ENCODE results near the gene PCMTD2.

PCMTD2 gene

DNA sequence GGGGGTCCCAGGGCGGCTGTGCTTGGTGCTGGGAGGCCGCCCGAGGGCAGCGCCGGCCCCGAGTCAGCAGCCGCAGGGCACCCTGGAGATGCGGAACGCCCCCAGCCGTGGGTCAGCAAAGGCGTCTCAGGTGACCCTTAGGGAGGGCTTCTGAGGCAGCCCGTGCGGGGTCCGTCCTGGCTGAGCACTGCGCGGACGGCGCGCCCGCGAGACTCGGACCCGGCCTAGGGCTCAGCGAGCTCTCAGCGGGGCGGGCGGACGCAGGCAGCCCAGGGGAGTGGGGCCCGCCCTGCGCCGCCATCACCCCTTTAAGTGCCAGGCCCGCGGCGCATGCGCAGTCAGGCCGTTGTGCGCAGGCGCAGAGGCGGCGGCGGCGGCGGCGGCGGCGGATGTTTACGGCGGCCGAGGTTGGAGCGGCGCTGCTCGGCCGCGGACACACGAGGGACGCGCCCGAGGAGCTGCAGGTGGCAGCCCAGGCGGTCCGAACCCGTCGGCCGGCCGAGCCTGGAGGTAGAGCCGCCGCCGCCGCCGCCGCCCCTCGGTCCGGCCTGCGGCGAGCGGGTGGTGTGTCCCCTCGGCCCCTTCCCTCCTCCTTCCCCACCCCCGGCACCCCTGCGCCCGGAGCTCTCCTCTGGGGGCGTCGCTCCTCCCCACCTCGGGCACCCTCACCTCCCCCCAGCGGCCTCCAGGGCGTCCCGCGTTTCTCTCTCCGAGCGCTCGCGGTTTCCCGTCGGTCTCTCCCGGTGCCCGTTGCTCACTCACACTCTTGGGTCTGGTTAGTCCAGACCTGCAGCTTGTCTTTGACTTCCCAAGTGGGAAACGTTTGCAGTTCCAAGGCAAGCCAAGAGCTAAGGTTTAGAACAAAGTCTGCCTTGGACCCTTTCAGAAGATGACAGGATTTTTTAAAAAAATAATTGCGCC, at the start of gene PCMTD2:
Gene PCMTD2 (plus strand): TSS at position 388 of the 921 bp plus-strand sequence. CDS start 4,218 bp downstream, outside the sequence.
- peak; percentile 80 to 83 for DNase-seq (ENCODE audit: low read depth in 2 of 2)

DNA sequence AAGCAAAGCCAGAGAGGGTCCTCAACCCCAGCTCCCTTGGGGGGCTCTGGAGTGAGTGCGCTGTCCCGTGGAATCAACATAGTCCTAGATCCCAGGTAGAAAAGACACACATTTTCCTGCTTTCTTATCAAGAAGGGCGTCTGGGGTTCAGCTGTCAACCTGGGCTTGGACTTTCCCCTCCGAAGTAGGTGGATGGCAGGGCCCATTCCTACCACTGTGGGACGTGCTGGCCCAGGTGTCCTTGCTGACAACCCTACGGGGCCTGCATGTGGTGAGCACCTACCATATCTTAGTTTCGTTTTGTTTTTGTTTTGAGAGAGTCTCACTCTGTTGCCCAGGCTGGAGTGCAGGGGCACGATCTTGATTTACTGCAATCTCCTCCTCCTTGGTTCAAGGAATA, 48.9 kb upstream of the PCMTD2 start:
- DNase-seq (ENCODE audit: low read depth in 2 of 2) = no peak

DNA sequence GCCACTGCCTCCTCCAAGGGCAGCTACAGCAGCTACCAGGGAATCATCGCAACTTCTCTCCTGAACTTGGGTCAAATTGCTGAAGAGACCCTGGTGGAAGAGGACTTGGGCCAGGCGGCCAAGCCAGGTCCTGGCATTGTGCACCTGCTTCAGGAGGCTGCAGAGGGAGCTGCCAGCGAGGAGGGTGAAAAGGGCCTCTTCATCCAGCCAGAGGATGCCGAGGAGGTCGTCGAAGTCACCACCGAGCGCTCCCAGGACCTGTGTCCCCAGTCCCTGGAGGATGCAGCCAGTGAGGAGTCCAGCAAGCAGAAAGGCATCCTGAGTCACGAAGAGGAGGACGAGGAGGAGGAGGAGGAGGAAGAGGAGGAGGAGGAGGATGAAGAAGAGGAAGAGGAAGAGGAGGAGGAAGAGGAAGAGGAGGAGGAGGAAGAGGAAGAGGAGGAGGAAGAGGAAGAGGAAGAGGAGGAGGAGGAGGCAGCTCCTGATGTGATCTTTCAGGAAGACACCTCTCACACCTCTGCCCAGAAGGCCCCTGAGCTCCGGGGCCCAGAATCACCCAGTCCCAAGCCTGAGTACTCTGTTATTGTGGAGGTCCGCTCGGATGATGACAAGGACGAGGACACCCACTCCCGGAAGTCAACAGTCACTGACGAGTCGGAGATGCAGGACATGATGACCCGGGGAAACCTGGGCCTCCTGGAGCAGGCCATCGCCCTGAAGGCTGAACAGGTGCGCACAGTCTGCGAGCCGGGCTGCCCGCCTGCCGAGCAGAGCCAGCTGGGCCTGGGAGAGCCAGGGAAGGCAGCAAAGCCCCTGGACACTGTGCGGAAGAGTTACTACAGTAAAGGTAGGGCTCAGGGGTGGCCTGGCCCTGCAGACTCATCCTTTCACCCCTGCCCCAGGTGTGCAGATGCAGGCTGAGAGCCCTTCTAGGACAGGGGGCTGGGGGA, 47.6 kb upstream of the PCMTD2 start:
- DNase-seq (ENCODE audit: low read depth in 2 of 2) = no peak

DNA sequence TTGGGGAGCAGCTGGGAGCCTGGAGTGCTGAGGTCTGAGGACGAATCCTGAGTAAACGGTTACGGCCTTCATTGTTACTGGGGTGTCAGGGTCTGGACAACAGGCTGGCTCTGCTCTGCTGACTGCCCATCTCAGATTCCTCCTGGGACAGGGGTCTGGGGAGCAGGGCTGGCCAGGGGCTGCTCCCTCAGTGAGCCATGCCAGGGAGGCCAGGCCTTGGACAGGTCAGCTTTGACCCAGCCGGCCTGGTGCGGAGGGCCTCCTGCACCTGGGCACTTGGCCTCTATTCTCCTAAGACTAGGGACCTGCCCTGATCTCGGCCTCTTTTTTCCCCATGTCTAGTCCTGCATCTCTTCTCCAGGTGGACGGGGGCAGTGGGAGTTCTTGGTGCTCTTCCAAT, 46.4 kb upstream of the PCMTD2 start:
- DNase-seq (ENCODE audit: low read depth in 2 of 2) = no peak

DNA sequence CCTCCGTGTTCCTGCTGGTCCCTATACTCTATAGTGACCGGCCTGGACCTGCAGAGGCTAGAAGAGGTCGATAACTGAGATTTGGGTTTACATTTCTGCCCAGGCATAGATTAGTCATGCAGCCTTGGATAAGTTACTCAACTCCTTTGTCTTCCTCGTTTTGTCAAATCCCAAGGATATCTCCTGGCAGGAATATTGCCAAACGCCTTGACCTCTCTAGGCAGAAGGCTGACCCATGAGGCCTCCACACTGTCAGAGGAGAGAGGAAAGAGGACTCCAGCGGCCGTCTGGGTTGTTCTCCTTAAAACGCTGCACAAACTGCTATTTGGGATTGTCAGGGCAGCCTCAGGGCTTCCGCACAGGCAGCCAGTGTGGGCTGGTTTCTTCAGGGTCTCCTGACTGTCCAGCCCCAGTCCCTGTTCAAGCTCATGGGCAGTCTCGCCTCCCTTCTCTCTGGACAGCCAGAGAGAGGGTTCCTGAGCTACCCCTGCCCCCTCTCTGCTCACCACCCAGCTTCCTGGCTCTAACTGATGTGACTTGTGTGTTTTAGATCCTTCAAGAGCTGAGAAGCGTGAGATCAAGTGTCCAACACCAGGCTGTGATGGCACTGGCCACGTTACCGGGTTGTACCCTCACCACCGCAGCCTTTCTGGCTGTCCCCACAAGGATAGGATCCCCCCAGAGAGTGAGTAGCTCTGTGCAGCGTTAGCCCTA, 44.7 kb upstream of the PCMTD2 start:
- no peak for DNase-seq (ENCODE audit: low read depth in 2 of 2)

DNA sequence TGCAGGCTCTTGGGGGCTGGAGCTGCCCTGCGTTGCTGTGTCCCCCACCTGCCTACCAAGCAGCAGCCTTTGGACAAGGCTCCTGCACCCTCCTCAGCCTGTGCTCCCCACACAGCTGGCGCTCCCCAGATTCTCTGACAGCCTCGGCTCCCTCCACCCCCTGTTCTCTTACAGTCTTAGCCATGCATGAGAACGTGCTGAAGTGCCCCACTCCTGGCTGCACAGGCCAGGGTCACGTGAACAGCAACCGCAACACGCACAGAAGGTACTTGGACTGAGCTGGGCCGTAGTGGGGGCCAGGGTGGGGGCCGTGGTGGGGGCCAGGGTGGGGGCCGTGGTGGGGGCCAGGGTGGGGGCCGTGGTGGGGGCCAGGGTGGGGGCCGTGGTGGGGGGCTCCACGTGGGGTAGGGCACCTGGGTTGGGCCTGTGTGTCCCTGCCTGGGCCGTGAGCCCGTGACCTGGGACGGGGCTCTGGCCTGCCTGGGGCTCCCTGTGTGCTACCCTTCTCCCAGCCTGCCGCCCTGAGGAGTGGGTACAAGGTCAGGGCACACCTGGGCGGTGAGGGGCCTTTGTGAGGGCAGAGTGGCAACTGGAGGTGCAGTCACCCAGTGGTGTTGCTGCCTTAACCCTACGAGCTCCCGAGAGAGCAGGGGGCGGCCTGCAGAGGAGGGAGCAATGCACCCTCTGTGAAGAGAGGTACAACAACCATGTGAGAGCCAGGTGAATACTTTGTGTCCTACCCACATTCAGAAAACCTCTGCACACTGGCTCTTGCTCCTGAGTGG, 43.5 kb upstream of the PCMTD2 start:
- no peak for DNase-seq (ENCODE audit: low read depth in 2 of 2)

DNA sequence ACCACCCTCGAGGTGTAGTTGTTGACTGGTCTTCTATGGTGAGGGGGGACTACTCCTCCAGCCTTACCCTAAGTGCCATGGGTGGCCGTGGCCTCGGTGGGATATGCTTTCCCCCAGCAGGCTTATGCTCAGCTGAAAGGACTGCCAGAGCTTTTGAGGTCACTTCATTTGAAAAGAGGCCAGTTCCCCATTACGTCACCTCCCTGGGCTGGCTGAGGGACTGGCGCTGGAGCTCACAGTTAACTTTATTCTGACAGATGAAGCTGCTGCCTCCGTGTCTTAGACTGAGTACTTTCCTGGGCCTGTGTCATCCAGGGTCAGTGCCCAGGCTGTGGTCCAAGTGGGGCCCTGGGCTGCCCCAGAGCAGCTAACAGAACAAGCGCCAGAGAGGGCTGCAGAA, 42.8 kb upstream of the PCMTD2 start:
- no peak for DNase-seq (ENCODE audit: low read depth in 2 of 2)

DNA sequence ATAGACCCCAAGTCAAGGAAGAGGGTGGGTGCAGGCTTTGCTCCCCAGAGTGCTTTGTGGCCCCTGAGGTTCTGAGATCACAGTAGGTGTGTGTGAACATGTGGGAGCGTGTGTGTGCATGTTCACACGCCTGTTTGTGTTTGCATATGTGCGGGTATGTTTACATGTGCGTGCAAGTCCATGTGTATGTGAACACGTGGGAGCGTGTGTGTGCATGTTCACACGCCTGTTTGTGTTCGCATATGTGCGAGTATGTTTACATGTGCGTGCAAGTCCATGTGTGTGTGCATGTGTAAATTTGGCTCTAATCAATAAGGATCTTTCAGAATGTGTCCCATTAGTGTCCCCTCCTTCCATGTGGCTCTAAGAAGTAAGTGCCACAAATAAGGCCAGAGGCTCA, 41.4 kb upstream of the PCMTD2 start:
- DNase-seq (ENCODE audit: low read depth in 2 of 2) = no peak

DNA sequence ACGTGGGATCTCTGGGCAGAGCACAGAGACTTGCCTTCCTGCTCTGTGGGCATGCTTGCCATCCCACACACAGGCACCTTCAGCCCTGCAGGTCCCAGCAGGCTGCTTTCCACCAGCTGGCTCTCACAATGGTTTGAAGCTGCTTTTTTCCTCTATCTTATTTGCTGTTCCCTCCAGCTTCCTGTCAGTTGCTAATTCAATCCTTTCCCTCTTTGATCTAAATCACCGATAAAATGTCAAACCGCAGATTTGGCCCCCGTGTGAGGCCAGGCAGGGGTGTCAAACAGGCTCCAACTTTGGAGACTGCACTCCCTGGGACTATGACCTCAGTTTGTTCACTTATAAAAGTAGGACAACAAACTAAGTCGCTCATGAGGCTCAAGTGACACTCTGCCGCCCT, 40.6 kb upstream of the PCMTD2 start:
- DNase-seq (ENCODE audit: low read depth in 2 of 2) = no peak

DNA sequence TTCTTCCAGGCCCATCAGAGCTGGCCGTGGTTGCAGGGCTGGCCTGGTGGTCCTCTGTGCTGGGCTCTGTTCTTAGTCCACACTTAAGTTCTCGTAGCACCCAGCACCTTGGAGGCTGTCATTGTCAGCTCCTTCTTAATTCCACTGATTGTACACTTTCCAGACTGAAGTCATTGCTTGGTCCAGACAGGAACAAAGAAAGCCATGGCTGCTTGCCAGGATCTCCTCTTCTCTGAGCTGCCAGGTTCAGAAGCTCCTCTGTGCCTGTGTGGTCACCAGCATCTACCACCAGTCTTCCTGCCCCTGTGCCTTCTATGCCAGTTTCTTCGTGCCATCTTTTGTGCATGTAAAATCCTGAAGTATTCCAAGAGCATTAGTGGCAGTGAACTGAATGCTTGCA, 39.5 kb upstream of the PCMTD2 start:
- no peak for DNase-seq (ENCODE audit: low read depth in 2 of 2)

DNA sequence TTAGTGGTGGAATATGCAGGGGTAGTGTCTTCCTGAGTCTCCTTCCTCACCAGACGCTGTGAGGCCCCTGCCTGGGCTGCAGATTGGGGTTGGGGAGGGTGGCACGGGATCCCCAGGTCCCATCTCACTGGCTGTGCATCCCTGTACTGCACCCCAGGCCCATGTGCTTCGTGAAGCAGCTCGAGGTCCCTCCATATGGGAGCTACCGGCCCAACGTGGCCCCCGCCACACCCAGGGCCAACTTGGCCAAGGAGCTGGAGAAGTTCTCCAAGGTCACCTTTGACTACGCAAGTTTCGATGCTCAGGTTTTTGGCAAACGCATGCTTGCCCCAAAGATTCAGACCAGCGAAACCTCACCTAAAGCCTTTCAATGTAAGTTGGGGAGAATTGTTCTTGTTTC, 38.6 kb upstream of the PCMTD2 start:
- no peak for DNase-seq (ENCODE audit: low read depth in 2 of 2)

DNA sequence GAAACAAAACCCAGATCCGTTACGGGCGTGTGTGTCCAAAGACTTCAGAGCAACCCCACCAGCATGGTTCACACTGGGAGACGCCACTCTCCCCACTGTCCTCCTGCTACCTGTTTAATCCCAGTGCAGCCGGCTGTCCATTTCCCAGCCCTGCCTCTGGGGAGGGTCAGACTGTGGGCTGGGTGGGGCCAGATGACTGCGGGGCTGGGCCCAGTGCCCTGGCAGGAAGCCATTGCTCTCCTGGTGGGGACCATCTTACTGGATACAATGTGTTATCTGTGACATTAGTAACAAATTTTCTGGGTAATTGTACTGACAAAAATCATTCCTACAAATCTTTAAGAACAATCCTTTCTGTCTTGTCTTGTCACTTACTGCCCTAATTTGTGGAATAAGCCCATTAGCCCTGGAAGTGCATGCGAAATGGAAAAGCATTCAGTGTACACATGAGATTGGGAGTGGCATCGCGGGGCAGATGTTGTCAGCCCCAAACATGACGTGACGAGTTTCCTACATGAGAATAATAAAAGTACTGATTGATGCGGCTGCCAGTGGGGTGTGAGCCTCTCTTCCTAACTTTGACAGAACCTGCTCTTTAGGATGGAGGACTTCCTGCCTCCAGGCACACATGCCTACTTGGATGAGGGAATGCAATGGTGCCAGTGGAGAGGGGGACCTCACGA, 37.9 kb upstream of the PCMTD2 start:
- DNase-seq (ENCODE audit: low read depth in 2 of 2) = no peak

DNA sequence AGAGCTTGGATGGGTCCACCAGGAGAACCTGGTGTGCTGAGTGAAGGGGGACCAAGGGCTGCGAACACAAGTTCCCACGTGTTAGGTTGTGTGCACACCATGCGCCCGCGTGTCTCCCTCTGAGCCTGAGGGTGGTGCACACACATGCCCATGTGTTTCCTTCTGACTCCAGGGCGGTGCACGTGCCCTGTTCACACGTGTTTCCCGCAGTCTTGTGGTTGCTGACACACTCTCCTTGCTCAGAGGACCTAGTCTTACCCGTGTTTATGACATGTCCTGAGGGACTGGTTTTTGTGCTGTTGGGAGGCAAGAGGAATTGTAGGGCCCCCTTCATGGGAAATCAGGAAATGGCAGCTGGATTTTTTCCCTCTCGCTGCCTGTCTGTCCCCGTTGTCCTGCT, 36.3 kb upstream of the PCMTD2 start:
- no peak for DNase-seq (ENCODE audit: low read depth in 2 of 2)

DNA sequence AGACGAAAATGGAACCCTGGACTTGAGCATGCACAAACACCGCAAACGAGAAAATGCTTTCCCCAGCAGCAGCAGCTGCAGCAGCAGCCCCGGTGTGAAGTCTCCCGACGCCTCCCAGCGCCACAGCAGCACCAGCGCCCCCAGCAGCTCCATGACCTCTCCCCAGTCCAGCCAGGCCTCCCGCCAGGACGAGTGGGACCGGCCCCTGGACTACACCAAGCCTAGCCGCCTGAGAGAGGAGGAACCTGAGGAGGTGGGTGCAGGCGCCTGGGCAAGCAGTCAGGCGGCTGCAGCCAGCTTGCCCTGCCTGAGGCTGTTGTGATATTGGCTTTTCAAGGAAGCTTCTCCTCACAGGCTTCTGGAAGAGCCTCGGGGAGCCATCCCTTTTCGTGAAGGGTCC, 35.8 kb upstream of the PCMTD2 start:
- DNase-seq (ENCODE audit: low read depth in 2 of 2) = no peak

DNA sequence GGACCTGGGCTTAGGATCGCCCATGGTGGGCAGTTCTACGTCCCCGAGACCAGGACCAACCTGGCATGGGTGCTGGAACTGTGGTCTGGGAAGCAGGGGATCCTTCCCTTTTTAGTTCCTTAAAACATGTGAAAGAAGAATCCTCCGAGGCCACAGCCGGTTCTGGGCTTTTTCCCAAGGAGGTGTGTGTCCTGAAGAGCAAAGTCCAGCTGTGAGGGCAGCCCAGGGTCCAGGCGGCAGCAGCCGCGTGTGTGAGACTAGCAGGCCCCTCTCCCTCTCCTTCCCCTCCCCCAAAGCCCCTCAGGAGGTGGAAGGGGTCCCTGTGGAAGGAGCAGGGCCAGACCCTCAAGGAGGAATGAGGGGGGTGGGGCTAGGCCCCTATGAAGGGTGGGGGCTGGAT, 35.1 kb upstream of the PCMTD2 start:
- DNase-seq (ENCODE audit: low read depth in 2 of 2) = no peak

DNA sequence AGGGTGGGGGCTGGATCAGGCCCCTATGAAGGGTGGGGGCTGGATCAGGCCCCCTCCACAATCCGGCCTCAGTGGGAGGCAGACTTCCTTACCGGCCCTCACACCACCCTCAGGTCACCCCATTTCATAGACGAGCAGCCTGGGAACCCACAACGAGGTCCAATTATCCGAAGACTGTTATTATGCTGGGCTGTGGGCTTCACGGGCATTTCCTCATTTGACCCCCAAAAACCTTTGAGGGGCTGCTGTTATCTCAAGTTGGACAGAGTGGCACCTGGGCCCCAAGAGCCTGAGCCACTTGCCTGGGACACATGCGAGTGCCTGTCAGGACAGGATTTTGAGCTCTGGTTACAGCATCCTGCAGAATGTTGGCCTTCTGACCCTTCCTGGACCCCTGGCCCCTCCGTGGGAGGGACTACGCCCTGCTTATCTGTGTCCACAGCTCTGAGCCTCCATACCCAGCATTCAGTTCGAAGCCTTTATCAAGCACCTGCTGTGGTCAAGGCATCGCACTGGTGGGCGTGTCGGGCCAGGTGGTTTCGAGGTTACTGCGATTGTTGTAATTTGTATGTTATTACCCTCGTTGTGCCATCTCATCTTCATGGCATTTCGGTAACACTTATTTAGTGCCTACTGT, 34.5 kb upstream of the PCMTD2 start:
- no peak for DNase-seq (ENCODE audit: low read depth in 2 of 2)

DNA sequence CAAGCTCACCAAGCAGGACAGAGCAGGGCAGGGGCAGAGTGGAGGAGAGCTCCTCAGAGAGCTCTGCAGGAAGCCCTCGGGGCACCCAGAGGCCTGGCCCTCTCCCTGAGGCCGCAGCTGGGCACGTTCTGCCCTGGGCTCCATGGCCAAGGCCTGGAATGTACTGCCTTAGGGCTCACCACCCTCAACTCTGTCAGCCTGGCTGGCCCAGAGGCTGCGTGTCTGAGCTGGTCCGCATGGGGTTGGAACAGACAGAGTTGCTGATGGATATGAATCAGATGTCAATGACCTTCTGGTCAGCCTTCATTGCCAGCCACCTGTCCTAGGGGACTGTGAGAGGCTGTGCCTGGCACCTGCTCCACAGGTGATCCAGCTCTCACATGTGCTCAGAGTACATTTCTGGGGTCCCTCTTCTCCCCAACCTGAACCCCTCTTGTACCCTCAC, 33.2 kb upstream of the PCMTD2 start:
- DNase-seq (ENCODE audit: low read depth in 2 of 2) = no peak

DNA sequence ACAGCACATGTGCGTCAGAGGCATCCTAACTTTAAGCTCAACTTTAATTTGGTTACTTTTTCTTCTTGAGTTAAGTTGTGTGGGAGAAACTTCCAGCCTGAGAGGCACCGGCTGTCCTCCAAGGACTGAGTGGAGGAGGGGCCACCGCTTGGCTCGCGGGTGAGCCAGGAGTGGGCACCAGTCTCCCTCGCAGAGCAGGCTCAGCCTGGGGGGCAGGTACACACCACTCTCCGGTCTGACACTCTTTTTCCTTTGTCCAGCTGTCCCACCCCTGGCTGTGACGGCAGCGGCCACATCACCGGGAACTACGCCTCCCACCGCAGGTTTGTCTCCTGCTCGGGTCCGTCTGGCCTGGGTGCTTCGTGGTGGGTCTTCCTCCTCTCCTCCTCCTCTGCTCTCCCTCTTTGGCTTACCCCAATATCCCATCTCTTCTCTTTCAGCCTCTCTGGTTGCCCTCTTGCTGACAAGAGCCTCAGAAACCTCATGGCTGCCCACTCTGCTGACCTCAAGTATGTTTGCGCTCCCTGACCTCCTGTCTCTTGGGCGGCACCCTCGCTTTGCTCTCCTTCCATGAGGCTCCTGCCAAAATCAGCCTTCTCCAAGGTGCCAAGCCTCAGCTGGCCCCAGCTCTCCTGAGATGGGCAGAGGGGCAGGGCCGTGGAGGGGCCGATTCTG, 32.6 kb upstream of the PCMTD2 start:
- DNase-seq (ENCODE audit: low read depth in 2 of 2) = no peak

DNA sequence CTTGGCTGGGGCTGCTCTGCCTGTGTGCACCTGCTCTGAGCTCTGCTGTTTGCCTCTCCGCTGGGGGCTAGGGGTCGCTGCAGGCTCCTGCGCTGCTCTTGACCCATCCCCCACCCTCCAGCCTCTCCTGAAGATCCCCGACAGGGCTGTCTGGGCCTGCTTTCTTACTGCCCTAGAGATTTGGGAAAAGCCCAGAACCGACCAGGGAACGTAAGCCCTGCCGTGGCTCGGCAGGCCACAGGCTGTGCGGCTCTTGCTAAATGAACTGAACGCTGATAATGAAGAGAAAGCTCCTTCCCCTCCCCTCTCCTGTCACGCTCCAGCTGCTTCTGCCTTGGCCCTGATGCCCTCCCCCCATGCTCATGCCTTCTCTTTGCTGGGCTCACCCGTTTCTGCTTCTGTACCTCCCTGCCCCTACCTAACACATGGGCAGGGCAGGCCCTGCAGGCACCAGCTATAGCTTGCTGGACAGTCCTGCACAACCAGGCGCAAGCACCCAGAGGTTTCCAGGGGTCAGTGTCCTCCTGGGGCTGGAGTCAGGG, 32.0 kb upstream of the PCMTD2 start:
- DNase-seq (ENCODE audit: low read depth in 2 of 2) = no peak

Measured in stimulated activated CD8-positive, alpha-beta memory T cell treated with anti-CD3 and anti-CD28 coated beads, Interleukin-15, amount 100 ng/mL, for 48 hours (primary cell).